Measurements from ENCODE around the gene OR10G2.
"Not testable (repeated sequence)": the region's sequence is repeated elsewhere in the genome, so short reads cannot be mapped to it uniquely, and the experiment has no call there.

The OR10G2 gene

GRCh38 chr14:21647380-21647779 lies 12.6 kb upstream of the OR10G2 start:
- H3K36me3 ChIP-seq (ENCODE audit: control insufficient read depth, insufficient read depth, low read length) = no peaks in the 10 kb centered on the region

GRCh38 chr14:21643407-21643806 lies 8.7 kb upstream of the OR10G2 start:
- Histone ChIP-seq H3K4me1 (ENCODE audit: control insufficient read depth, insufficient read depth, low read length) (peaks cover 9% of the 10 kb centered on the region), H3K9ac (ENCODE audit: low read depth, low read length) (no peak overlapping the region), H3K36me3 (ENCODE audit: control insufficient read depth, insufficient read depth, low read length) (no peaks in the 10 kb centered on the region), H3K27me3 (ENCODE audit: control insufficient read depth, insufficient read depth, low read length) (no peaks in the 10 kb centered on the region), H3K9me3 (ENCODE audit: control insufficient read depth, insufficient read depth, low read length) (no peaks in the 10 kb centered on the region), H3K4me3 (ENCODE audit: low read depth, low read length) (no peak overlapping the region)

More at GRCh38 chr14:21647380-21647779, 12.6 kb upstream of the OR10G2 start:
- no peaks in the 10 kb centered on the region for H3K27me3 ChIP-seq (ENCODE audit: control insufficient read depth, insufficient read depth, low read length)
- H3K9ac ChIP-seq (ENCODE audit: low read depth, low read length) = no peak overlapping the region
- no peaks in the 10 kb centered on the region for H3K9me3 ChIP-seq (ENCODE audit: control insufficient read depth, insufficient read depth, low read length)
- peaks cover 11% of the 10 kb centered on the region for H3K4me1 ChIP-seq (ENCODE audit: control insufficient read depth, insufficient read depth, low read length)
- H3K4me3 ChIP-seq (ENCODE audit: low read depth, low read length) = no peak overlapping the region

GRCh38 chr14:21642683-21643082 lies 7.9 kb upstream of the OR10G2 start:
- Histone ChIP-seq H3K4me1 (ENCODE audit: control insufficient read depth, insufficient read depth, low read length) (peaks cover 9% of the 10 kb centered on the region), H3K9ac (ENCODE audit: low read depth, low read length) (no peak overlapping the region), H3K36me3 (ENCODE audit: control insufficient read depth, insufficient read depth, low read length) (no peaks in the 10 kb centered on the region), H3K9me3 (ENCODE audit: control insufficient read depth, insufficient read depth, low read length) (no peaks in the 10 kb centered on the region), H3K27me3 (ENCODE audit: control insufficient read depth, insufficient read depth, low read length) (no peaks in the 10 kb centered on the region), H3K4me3 (ENCODE audit: low read depth, low read length) (no peak overlapping the region)

GRCh38 chr14:21631084-21631483 lies 3.7 kb downstream of the OR10G2 start:
- Histone ChIP-seq H3K9me3 (ENCODE audit: control insufficient read depth, insufficient read depth, low read length) (no peaks in the 10 kb centered on the region), H3K9ac (ENCODE audit: low read depth, low read length) (no peak overlapping the region), H3K4me1 (ENCODE audit: control insufficient read depth, insufficient read depth, low read length) (no peaks in the 10 kb centered on the region), H3K4me3 (ENCODE audit: low read depth, low read length) (no peak overlapping the region), H3K36me3 (ENCODE audit: control insufficient read depth, insufficient read depth, low read length) (no peaks in the 10 kb centered on the region), H3K27me3 (ENCODE audit: control insufficient read depth, insufficient read depth, low read length) (no peaks in the 10 kb centered on the region)

GRCh38 chr14:21630503-21630902 lies 4.2 kb downstream of the OR10G2 start:
- H3K9ac ChIP-seq (ENCODE audit: low read depth, low read length); H3K9me3 ChIP-seq (ENCODE audit: control insufficient read depth, insufficient read depth, low read length); H3K27me3 ChIP-seq (ENCODE audit: control insufficient read depth, insufficient read depth, low read length); H3K4me3 ChIP-seq (ENCODE audit: low read depth, low read length); H3K4me1 ChIP-seq (ENCODE audit: control insufficient read depth, insufficient read depth, low read length); H3K36me3 ChIP-seq (ENCODE audit: control insufficient read depth, insufficient read depth, low read length): not testable (repeated sequence)

- no peak overlapping the region for H3K4me3 ChIP-seq (ENCODE audit: low read depth, low read length)
- H3K9me3 ChIP-seq (ENCODE audit: control insufficient read depth, insufficient read depth, low read length) = no peaks in the 10 kb centered on the region
- no peaks in the 10 kb centered on the region for H3K4me1 ChIP-seq (ENCODE audit: control insufficient read depth, insufficient read depth, low read length)
- no peaks in the 10 kb centered on the region for H3K27me3 ChIP-seq (ENCODE audit: control insufficient read depth, insufficient read depth, low read length)
- no peaks in the 10 kb centered on the region for H3K36me3 ChIP-seq (ENCODE audit: control insufficient read depth, insufficient read depth, low read length)
- H3K9ac ChIP-seq (ENCODE audit: low read depth, low read length) = no peak overlapping the region
Observed at GRCh38 chr14:21626491-21627230, 8.1 kb downstream of the OR10G2 start.

GRCh38 chr14:21617614-21618013 lies 17.1 kb downstream of the OR10G2 start:
- Histone ChIP-seq H3K4me1 (ENCODE audit: control insufficient read depth, insufficient read depth, low read length) (peaks cover 5% of the 10 kb centered on the region), H3K9ac (ENCODE audit: low read depth, low read length) (peak overlapping the region; percentile 24), H3K27me3 (ENCODE audit: control insufficient read depth, insufficient read depth, low read length) (no peaks in the 10 kb centered on the region), H3K4me3 (ENCODE audit: low read depth, low read length) (no peak overlapping the region), H3K9me3 (ENCODE audit: control insufficient read depth, insufficient read depth, low read length) (no peaks in the 10 kb centered on the region), H3K36me3 (ENCODE audit: control insufficient read depth, insufficient read depth, low read length) (no peaks in the 10 kb centered on the region)

GRCh38 chr14:21614240-21614639 lies 20.5 kb downstream of the OR10G2 start:
- H3K4me1 ChIP-seq (ENCODE audit: control insufficient read depth, insufficient read depth, low read length) = peaks cover 5% of the 10 kb centered on the region
- no peaks in the 10 kb centered on the region for H3K36me3 ChIP-seq (ENCODE audit: control insufficient read depth, insufficient read depth, low read length)
- H3K9ac ChIP-seq (ENCODE audit: low read depth, low read length) = no peak overlapping the region
- no peaks in the 10 kb centered on the region for H3K27me3 ChIP-seq (ENCODE audit: control insufficient read depth, insufficient read depth, low read length)
- H3K4me3 ChIP-seq (ENCODE audit: low read depth, low read length) = no peak overlapping the region
- H3K9me3 ChIP-seq (ENCODE audit: control insufficient read depth, insufficient read depth, low read length) = no peaks in the 10 kb centered on the region

GRCh38 chr14:21612324-21612723 lies 22.4 kb downstream of the OR10G2 start:
- peaks cover 2% of the 10 kb centered on the region for H3K4me1 ChIP-seq (ENCODE audit: control insufficient read depth, insufficient read depth, low read length)
- no peaks in the 10 kb centered on the region for H3K27me3 ChIP-seq (ENCODE audit: control insufficient read depth, insufficient read depth, low read length)
- H3K9ac ChIP-seq (ENCODE audit: low read depth, low read length) = no peak overlapping the region
- no peak overlapping the region for H3K4me3 ChIP-seq (ENCODE audit: low read depth, low read length)
- no peaks in the 10 kb centered on the region for H3K36me3 ChIP-seq (ENCODE audit: control insufficient read depth, insufficient read depth, low read length)
- no peaks in the 10 kb centered on the region for H3K9me3 ChIP-seq (ENCODE audit: control insufficient read depth, insufficient read depth, low read length)

- H3K9ac ChIP-seq (ENCODE audit: low read depth, low read length); H3K4me1 ChIP-seq (ENCODE audit: control insufficient read depth, insufficient read depth, low read length); H3K36me3 ChIP-seq (ENCODE audit: control insufficient read depth, insufficient read depth, low read length); H3K27me3 ChIP-seq (ENCODE audit: control insufficient read depth, insufficient read depth, low read length); H3K9me3 ChIP-seq (ENCODE audit: control insufficient read depth, insufficient read depth, low read length); H3K4me3 ChIP-seq (ENCODE audit: low read depth, low read length): not testable (repeated sequence)
Observed at GRCh38 chr14:21602181-21602580, 32.6 kb downstream of the OR10G2 start.

- H3K9ac ChIP-seq (ENCODE audit: low read depth, low read length) = no peak overlapping the region
- no peaks in the 10 kb centered on the region for H3K4me1 ChIP-seq (ENCODE audit: control insufficient read depth, insufficient read depth, low read length)
- peaks cover 5% of the 10 kb centered on the region for H3K9me3 ChIP-seq (ENCODE audit: control insufficient read depth, insufficient read depth, low read length)
- no peak overlapping the region for H3K4me3 ChIP-seq (ENCODE audit: low read depth, low read length)
- no peaks in the 10 kb centered on the region for H3K27me3 ChIP-seq (ENCODE audit: control insufficient read depth, insufficient read depth, low read length)
- no peaks in the 10 kb centered on the region for H3K36me3 ChIP-seq (ENCODE audit: control insufficient read depth, insufficient read depth, low read length)
Observed at GRCh38 chr14:21589317-21589716, 45.4 kb downstream of the OR10G2 start.

All from iPS-15b (cell line).